Right renal cortex interstitium (tissue), 3 donors: ENCODE measurements around the gene LAMA5. TPM values are rescaled to one million over a fixed set of nuclear protein-coding genes. Genes with fewer than 3 reads are reported as not detected.

Experiments
- DNase-seq, 3 donors: peaks; one replicate each; pipeline ENCODE4 v3.0.0-alpha.2; 2013; ENCODE audit warnings: low read depth in 3 of 3, low spot score in 2 of 3
- polyA plus RNA-seq, 3 donors: library from polyadenylated mRNA; unstranded; fragments of 120-200 nt; gene quantifications; one replicate each; pipeline ENCODE4 v1.2.1, GENCODE V29; 2013; ENCODE audit not compliant: insufficient read length in 3 of 3

The LAMA5 gene
- polyA plus RNA-seq, 3 donors, result 72.5 to 82.7 (median 79.9) TPM

- no peak for DNase-seq
Measured at GRCh38 chr20:62307226-62308101, 59.6 kb downstream of the LAMA5 start.

DNA sequence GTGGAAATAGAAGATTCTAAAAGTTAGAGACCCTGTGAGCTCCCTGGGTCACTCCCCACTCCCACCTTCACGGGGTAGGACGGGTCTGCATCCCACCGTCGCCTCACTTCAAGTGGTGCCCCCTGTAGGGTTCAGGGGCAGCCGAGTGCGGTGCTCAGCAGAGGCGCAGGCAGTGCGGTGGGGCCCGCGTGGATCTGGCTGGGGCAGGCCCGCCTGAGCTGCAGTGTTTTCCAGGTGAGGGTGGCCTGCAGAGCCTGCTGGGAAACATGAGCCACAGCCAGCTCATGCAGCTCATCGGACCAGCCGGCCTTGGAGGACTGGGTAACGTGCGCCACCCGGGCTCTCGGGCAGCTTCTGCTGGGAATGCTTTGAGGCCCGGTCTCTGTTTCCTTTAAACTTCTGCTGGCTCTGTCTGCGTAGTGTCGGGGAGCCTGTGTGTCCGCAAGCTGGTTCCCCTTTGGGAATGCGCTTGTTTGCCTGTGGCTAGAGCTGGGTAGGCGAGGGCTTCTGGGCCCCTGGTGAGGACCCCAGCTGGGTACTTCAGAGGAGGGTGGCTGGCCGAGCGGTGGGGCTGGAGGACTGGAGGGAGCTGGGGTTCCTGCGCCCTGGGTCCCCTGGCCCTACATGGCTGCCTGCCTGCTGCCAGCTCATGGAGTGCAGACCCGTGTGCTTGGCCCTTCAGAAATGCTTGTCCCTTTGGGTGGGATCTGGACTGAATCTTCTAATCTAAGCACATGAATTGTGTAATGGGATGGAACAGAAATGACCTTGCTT is 60.5 kb downstream of the LAMA5 start:
- DNase-seq, result no peak

- no peak for DNase-seq
Measured at GRCh38 chr20:62305765-62306413, 61.2 kb downstream of the LAMA5 start.

DNA sequence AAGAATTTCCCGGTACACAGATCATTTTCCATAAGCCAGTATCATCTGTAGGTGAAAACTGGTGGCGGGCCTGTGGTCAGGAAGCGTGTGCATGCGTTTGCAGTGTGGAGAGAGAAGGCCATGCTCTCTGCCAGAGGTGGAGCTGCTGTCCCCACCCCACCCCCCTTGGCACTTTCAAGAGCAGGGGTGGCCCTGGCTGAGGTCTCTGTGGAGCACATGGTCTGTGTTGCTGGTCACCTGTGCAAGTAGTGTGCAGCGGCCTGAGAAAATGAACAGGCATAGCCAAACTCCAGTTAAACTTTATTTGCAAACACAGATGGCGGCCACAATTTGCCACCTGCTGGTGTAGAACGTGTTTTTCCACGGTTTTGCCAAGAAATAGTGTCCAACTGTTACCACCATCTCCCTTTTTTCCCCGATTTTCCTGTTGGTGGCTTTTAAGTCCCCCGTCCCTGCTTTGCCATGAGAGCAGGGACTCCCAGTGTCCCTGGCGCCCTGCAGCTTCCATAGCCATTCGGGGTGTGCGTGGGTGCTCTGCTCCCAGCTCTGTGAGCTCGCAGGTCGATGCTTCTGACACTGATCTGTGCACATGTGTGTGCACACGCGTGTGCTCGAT is 61.9 kb downstream of the LAMA5 start:
- DNase-seq, result no peak

DNA sequence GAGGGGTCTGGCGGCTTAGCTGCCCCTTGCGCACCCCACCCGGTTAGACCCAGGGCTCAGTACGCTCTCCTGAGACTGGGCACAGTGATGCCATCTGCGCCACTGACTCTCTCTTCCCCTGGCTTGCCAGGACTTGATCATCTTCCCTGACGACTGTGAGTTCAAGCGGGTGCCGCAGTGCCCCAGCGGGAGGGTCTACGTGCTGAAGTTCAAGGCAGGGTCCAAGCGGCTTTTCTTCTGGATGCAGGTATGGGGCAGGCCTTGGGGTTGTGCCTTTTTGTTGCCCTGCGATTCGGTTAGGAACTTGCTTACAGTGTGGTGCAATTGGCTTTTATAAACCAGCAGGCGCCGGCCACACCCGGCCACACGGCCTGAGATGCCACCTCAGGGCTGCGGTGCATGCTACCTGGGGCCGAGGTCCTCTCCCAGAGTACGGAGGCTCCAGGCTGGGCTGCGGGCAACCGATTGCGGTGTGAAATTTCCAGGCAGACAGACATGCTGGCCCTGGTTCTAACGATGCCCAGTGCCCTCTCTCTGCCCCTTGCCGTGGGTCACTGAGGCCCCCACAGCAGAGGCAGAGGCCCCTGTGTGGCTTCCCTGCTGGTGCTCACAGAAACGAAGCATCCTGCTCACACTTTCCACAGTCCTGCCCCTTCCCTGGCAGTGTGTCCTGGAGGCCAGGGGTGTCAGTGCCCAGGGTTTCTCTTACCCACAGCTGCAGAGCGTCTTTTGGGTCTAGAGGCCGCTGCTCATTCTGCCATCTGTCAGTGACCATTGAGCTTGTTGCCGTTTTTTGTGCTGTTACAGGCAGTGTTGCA is 62.6 kb downstream of the LAMA5 start:
- no peak for DNase-seq

GRCh38 chr20:62303340-62304226 is 63.5 kb downstream of the LAMA5 start:
- DNase-seq, result no peak

- DNase-seq, result no peak
Measured at GRCh38 chr20:62303062-62303339, 64.1 kb downstream of the LAMA5 start.

- peak; percentile 85 to 95 (median 93) for DNase-seq
Measured at GRCh38 chr20:62302341-62303061, 64.6 kb downstream of the LAMA5 start, which contains the start of gene ADRM1. Gene ADRM1, plus strand, starts transcription at chr20:62302997. Its CDS starts 572 bp downstream, at chr20:62303569.

DNA sequence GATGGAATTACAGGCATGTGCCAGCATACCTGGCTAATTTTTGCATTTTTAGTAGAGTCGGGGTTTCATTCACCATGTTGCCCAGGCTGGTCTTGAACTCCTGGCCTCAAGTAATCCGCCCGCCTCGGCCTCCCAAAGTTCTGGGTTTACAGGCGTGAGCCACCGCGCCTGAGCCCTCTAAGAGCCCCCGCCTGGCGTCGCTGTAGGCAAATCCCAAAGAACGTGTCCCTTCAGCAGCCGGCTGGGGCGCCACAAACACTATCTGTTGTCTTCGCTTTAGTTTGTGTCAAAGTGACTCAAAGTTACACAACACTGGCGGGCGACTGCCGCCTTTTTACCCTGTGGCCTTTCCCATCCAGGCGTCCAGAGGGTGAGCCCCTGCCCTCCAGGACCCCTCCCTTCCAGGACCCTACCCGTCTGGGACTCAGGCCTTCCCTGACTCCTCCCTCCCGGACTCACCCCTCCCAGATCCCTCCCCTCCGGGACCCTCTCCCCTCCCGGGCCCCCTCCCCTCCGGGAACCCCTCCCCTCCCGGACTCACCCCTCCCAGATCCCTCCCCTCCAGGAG is 65.3 kb downstream of the LAMA5 start:
- DNase-seq, result peak; percentile 71 to 78 (median 76)

DNA sequence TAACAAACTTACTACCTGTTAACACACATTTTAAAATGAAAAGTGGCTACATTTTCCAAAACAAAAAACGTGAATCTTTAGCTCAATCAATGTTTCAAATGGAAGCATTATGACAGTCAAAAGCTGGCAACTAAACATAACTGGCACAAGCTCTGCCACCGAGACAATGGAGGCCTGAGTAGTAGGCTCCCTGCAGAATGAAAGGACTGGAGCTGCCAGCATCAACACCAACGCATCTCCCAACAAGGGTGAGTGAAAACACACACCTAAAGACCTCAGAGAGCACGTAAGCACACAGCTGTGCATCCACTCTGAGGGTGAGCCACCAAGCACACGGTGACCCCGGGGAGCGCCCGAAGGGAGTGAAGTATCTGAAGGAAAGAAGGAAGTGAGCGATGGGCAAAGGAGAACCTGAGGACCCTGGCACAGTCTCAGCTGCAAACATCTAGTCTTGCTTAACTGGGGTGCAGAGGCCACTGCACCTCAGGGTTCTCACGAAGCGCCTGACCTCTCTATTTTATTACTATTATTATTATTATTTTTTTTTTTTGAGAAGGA is 65.9 kb downstream of the LAMA5 start:
- DNase-seq, result no peak

DNA sequence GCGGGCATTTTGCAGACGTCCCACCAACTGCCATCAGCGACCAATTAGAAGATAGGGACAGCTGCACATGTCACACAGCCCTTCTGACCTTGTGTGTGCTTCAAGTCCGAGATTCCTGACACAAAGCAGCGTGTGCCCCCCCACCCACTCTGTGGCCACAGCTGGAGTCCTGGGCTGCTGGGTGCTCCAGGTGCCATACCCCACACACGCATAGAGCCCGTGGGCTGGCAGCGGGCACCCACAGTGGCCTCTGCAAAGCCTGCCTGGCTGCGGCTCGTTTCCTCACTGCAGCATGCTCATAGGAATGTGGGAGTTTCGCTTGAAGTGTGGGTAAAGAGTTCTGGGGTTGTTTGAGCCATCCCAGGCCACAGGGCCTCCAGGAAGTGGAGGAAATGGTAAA is 66.8 kb downstream of the LAMA5 start:
- DNase-seq, result no peak

DNA sequence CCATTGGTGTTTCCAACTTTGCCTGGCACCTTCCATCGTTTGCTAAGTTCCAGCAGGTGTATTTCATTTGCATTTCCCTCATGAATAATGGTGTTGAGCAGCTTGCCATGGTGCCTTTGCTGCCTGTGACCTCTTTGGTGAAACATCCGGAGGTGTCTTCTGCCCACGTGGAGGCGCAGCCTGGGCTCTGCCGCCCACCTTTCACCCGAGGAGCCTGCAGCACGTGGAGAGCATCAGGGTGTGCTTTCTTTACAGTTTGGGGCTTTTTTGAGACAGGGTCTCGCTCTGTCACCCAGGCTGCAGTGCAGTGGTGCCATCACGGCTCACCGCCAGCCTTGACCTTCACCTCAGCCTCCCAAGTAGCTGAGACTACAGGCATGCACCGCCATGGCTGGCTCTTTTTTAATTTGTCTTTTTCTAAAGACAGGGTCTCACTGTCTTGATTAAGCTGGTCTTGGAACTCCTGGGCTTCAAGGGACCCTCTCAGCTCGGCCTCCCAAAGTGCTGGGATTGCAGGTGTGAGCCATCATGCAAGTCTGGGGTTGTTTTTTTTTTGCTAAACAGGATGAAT is 67.4 kb downstream of the LAMA5 start:
- DNase-seq, result no peak

- DNase-seq, result no peak
Measured at GRCh38 chr20:62298577-62299249, 68.4 kb downstream of the LAMA5 start.

DNA sequence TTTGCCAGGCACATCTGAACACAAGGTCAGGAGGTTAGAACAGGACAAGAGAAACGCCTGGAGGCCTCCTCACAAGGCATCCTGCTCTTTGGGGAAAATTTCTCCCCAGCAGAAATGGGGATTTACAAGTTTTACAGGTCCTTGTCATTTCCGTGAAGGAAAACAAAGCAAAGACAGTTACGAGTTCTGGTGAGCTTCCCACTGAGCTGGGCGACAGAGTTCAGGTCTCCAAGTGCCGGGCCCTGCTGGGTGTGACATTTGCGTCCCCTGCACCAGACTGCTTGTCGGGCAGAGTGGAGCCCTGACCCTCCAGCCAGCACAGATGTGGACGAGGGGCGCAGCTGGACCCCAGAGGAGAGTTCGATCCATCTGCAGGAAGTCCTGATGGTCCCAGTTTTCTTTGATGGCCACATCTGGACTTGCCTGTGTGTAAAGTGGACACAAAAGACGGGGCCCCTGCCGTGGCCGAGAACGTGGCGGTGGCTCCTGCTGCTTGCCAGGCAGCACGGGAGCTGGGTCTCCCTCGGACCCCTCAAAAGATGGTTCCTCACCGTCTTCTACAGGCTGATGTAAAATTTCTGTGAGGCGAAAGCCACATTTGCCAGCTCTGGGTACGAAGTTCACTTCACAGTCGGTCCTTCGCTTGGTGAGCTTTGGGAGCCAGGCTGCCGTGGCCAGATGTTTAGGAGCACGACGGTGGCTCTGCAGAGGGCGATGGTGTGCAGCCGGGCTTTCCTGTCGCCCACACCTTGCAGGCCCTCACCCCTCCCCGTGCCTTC is 69.5 kb downstream of the LAMA5 start:
- no peak for DNase-seq

GRCh38 chr20:62296724-62297448 is 70.2 kb downstream of the LAMA5 start:
- DNase-seq, result no peak

- DNase-seq, result no peak
Measured at GRCh38 chr20:62294516-62294915, 72.6 kb downstream of the LAMA5 start.
